ENCODE results near the gene RICTOR.

Gene RICTOR

GRCh38 chr5:38932854-38933408 lies 141.3 kb downstream of the RICTOR start:
- no peak for DNase-seq (ENCODE audit: low read depth in 2 of 2)

- DNase-seq (ENCODE audit: low read depth in 2 of 2) = no peak
Observed at GRCh38 chr5:38931731-38932130, 142.5 kb downstream of the RICTOR start.

- DNase-seq (ENCODE audit: low read depth in 2 of 2) = no peak
Observed at GRCh38 chr5:38929838-38930237, 144.4 kb downstream of the RICTOR start.

GRCh38 chr5:38927470-38927869 lies 146.7 kb downstream of the RICTOR start:
- no peak for DNase-seq (ENCODE audit: low read depth in 2 of 2)

DNA sequence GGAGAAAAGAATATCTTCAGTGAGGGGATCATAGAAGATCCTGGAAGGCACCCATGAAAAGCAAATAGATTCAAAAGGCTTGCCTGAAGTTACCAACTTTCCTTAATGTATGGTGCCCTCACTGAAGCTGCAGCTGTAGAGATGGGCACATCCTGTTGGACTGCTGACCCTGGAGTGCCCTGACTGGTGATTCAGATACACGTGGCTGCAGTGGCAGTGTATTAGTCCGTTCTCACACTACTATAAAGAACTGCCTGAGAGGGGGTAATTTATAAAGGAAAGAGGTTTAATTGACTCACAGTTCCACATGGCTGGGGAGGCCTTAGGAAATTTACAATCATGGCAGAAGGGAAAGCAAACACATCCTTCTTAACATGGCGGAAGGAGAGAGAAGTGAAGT lies 148.1 kb downstream of the RICTOR start:
- no peak for DNase-seq (ENCODE audit: low read depth in 2 of 2)

- peak; percentile 34 to 36 for DNase-seq (ENCODE audit: low read depth in 2 of 2)
Observed at GRCh38 chr5:38925154-38925925, 148.9 kb downstream of the RICTOR start.

DNA sequence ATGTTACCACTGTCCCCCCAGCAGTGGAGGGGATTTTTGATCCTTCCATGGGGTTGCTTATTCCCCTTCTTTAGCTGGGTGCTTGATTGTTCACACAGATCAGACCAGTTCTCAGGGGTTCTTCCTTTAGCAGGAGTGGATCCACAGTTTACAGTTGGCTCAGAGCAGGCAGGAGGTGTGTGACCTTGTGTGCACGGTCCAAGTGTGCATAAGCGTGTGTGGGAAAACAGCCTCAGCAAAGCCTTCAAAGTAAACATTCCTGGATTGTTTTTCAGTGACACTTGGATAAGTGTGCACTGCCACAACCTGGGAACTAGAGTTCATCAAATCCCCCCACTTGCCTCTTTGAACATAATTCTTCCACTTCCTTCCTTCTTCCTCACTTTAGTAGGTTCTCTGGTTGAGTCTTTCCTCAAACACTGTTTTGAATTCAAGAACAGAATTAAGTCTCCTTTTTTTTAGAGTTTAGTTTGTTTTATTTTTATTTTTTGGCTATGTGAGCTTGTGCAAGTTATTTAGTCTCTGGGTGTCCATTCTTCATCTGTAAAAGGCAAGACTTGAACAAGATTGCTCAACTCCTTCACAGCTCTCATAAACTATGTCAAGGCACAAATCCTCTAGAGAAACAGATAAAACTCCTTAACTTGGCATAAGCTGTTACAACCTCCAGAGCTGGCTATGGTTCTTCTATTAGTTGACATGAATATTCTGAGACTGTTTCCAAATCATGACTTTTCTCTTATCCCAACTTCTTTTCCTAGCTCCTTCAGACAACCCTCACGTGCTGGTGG lies 150.3 kb downstream of the RICTOR start:
- peak in 1 of 2 experiments; percentile 21 for DNase-seq (ENCODE audit: low read depth in 2 of 2)

DNA sequence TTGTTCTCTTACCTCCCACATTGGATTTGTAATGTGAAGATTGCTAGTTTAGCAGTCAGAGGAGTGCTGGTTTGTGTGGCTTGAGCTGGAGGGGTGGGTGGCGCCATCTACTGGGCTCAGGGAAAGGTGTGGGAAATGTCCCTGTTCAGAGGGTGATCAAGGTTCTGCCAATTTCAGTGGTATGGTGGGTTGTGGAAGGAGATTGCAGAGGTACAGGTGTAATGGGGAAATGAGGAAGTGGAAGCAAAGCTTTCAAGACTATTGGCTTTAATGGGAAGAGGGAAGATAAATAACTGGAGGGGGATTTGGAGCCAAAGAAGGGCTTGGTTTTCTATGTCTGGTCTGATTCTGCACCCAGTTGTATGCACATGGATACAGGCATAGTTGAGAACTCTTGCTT lies 152.0 kb downstream of the RICTOR start:
- DNase-seq (ENCODE audit: low read depth in 2 of 2) = no peak

DNA sequence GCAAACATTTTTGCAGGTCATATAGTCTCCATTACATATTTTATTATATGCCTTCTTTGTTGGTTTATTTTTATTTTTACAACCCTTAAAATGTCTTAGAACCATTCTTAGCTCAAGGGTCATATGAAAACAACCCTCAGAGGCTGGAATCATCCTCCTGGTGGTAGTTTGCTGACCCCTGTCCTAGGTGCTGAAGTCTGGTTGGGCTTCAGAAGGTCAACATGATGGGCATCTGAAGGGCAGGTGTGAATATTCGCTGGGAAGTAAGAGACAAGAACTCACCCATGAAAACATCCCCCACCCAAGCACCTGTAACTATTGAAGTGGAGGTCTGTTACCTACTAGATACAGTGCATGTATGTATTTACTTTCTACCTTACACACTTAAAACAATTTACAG lies 153.0 kb downstream of the RICTOR start:
- DNase-seq (ENCODE audit: low read depth in 2 of 2) = no peak

DNA sequence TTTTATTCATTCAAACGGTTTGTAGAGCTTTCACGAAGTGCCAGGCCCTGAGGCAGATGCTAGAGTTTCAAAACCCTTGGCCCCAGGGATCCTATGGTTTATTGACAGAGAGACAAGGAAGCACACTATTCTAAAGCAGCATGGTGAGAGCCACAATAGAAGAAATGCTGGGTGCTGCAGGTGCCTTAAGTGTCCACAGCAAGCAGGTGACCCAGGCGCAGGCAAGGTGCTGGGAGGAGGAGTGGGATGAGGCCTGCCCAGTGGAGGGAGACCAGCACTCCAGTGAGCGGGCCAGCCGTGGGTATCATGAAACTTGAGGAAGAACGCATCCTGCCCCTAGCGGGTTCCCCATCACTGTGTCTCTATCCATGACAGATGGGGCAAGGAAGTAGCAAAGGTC lies 157.4 kb downstream of the RICTOR start:
- DNase-seq (ENCODE audit: low read depth in 2 of 2) = no peak

GRCh38 chr5:38913714-38914113 lies 160.5 kb downstream of the RICTOR start:
- no peak for DNase-seq (ENCODE audit: low read depth in 2 of 2)

- no peak for DNase-seq (ENCODE audit: low read depth in 2 of 2)
Observed at GRCh38 chr5:38911933-38912332, 162.3 kb downstream of the RICTOR start.

DNA sequence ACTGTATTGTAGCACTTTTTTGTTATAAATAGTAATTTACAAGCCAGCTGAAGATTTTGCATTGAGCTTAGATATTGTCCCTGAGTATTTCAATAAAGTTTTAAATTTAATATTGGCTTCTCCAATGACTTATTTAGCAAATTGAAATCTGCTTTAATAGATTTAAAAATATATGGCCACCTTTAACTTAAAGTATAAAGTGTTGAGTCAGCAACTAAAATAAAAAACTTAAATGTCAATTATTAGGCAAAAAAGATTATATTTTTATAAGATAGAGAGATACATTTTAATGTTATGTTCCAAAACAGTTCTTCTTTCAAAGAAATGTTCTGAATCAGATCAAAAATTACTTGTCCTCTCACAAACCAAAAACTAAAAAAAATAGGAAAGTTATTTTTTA lies 167.7 kb downstream of the RICTOR start:
- no peak for DNase-seq (ENCODE audit: low read depth in 2 of 2)

- DNase-seq (ENCODE audit: low read depth in 2 of 2) = no peak
Observed at GRCh38 chr5:38905516-38905915, 168.7 kb downstream of the RICTOR start.

DNA sequence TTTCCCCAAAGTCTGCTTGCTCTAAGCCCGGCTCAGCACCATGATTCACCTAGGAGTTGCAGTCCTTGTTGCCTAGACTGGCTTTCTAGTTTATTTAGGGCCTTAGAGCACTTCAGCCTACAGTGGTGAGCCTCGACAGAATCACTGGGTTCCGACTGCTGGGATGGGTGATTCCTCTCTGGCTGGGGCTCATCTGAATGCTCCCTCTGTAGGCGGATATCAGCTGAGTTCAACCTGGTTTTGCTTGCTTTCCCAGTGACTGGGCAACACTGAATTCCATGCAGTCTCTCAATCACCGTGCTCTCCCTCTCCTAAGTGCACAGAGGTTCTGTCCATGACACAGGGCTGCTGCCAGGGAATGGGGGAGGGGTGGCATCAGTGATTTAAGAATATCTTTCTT lies 174.3 kb downstream of the RICTOR start:
- no peak for DNase-seq (ENCODE audit: low read depth in 2 of 2)

- DNase-seq (ENCODE audit: low read depth in 2 of 2) = no peak
Observed at GRCh38 chr5:38896760-38897159, 177.4 kb downstream of the RICTOR start.

DNA sequence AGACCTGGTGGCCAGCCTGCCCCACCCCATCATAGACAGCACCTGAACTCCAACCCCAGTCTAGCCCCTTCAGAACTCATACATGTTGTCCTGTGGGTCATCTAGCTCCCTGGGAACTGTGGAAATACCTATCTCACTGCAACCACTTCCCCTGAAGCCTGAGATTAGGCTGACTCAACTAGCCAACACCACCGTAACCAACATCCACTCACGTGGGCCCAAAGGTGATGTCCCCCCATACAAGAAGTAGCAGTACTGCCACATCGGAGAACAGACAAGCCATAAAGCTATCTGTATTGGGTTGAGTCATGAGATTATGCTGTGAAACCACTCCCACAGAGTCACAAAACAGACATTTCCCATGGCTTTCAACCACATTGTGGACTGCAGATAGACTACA lies 181.8 kb downstream of the RICTOR start:
- DNase-seq (ENCODE audit: low read depth in 2 of 2) = no peak

DNA sequence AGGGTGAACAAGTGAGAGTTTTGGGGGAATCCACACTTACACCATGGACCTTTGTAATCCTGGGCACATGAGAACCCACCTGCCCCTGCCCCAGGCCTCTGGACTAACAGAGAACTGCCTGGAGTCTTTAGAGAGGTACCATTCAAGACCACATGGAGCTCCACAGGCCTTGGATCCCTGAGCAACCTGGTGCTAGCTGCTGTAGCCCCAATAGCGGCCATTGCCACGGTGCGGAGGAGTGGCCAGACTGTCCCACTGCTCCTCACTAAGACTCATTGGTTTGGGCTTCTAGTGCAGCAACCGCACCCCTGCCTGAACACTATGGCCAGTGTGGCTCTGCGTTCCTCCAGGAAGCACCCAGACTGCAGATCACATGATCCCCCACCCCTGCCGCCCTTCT lies 182.6 kb downstream of the RICTOR start:
- DNase-seq (ENCODE audit: low read depth in 2 of 2) = no peak

DNA sequence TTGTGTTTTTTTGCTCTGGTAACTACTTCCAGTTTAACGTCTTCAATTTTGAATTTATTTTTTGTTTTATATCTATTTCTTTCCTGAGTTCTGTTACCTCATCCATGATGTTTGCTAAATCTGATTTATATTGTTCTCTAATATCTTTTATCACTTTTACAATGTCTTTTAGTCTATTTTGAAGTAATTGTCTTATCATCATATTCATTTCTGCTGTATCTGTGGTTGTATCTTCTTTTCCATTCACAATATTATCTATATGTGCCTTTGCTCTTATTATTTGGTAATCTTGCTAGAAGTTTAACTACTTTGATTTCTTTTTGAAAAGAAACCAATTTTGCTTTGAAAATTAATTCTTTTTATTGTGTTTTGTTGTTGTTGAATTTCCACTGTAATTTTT lies 184.8 kb downstream of the RICTOR start:
- no peak for DNase-seq (ENCODE audit: low read depth in 2 of 2)

DNA sequence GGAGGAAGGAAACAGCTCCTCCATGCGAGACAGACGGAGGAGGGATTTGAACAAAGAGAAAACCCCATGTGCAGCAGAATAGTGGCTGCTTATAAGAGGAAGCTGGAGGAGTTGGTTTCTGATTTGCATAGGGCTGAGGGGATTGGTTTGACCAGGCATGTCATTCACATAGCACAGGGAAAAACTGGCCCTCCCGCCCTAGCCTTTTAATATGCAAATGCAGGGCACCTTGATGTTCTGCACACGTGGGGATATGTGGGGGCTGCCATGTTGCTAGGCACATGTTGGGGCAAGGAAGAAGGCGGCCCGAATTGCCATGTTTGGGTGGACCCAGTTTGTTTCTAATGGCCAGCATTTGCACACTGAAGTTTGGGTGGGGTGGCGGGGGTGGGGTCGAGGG lies 186.2 kb downstream of the RICTOR start:
- DNase-seq (ENCODE audit: low read depth in 2 of 2) = no peak

Data from fibroblast of skin of left quadriceps (primary cell).